Subcutaneous adipose tissue (tissue), 4 donors: ENCODE results near the gene NOVA1. TPM values are rescaled to one million over a fixed set of nuclear protein-coding genes. Genes with fewer than 3 reads are reported as not detected.

ENCODE experiments used
- CTCF ChIP-seq: fragments of 450-650 bp; IDR thresholded peaks from one replicate; pipeline ENCODE4 v1.5.1; 2016; ENCODE audit warnings: low read depth, mild to moderate bottlenecking, control low read depth, antibody characterized with exemption, moderate library complexity
- total RNA-seq, 4 donors: library from RNA; depleted of rRNA; stranded (reverse); fragments of >200 nt; gene quantifications; one replicate each; pipeline ENCODE4 v1.1.0, GENCODE V29; 2016

Gene NOVA1
- total RNA-seq, 4 donors from 2014 or later, result 56.7 to 113 (median 99.2) TPM

DNA sequence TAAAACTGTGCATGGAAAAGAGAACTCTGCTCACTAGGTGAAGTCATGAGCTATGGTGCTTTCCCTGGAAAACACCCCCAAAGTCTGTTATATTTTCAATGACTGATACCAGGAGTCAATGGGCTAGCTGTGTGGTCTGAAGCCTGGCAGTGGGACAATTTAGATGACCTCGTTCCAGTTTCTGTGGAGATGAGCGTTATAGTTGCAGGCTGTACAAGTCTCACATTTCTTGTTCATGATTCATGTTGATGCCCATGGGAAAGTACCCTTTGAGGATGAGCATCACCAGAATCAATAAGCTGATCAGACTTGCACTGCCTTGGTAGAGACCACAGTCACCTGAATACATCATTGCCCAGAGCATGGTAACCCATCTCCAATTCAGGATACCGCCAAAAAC is 70.7 kb downstream of the NOVA1 start:
- TF ChIP-seq CTCF, result no peak

GRCh38 chr14:26526137-26526536 is 71.7 kb downstream of the NOVA1 start:
- no peak for TF ChIP-seq CTCF

DNA sequence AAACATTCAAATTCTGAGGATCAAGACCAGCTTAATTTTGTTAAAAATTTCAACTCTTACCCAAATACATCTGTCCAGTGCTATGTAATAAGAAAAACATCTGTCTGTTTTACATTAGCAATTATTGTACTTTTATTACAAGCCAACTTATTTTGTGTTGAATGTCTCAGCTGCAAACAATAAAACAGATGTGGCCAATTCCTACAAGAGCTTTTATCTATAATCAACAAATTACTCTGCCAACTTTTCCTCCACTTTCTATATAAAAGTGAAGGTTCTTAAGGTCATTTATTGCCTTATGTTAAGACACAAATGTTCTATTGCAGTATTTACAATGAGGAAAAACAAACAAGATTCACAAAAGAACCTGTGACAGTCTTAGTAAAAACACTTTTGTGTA is 72.7 kb downstream of the NOVA1 start:
- no peak for TF ChIP-seq CTCF

DNA sequence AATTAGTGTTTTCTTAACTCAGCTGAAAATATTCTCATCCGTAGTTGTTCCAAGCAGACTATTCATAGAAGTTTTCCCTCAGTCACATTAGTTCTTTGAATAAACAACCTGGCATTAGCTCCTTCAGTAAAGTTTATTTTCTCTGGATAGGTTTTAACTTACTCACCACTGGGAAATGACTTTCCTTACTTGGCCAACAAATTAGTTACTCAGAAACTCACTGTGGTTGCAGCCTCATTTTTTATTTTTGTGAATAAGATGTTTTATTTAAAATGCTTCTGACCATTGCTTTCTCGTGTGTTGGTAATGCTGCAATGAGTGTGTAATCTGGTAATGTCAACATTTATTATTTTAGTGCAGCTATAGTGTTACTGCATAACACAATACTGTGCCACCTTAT is 74.9 kb downstream of the NOVA1 start:
- no peak for TF ChIP-seq CTCF

DNA sequence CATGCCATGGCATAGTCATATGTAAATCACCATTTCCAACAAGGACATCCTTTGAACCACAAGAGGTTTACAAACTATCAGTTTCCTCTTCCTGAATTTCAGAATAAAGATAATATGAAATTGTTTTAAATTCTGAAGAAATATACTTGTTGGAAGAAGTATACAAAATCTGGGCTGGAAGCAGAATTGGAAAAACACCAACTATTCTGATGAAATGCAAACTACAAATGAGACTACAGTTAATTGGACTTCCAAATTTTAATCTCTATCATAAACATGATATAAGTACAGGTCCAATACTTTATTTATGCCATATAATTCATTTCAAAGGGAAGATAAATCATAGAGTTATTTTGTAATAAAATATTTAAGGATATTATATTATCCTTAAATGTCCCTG is 80.1 kb downstream of the NOVA1 start:
- TF ChIP-seq CTCF, result no peak

GRCh38 chr14:26500028-26500427 is 97.8 kb downstream of the NOVA1 start:
- TF ChIP-seq CTCF, result no peak

GRCh38 chr14:26499546-26499945 is 98.3 kb downstream of the NOVA1 start:
- no peak for TF ChIP-seq CTCF
